OCI-LY1 (cell line): ENCODE data around the gene SCAMP2.

Experiments used
- CTCF ChIP-seq: fragments of 200-600 bp; sonication (generic), shearing (Covaris generic); IDR thresholded peaks from 2 replicates; pipeline ENCODE4 v1.5.1; 2017; ENCODE audit warnings: mild to moderate bottlenecking, antibody characterized with exemption, low read length, moderate library complexity, mixed read lengths
- EZH2 ChIP-seq: fragments of 200-600 bp; sonication (generic), shearing (Covaris generic); IDR thresholded peaks from 2 replicates; pipeline ENCODE4 v1.8.0; 2017; ENCODE audit warnings: borderline replicate concordance, mixed run types, mild to moderate bottlenecking, antibody characterized with exemption, low read length, moderate library complexity, mixed read lengths

GRCh38 chr15:74854453-74855022 is 18.6 kb downstream of the SCAMP2 start:
- TF ChIP-seq CTCF (no peak), EZH2 (no peak)
